Daoy (cell line): ENCODE data around the gene OGFOD3. TPM values are rescaled to one million over a fixed set of nuclear protein-coding genes. Genes with fewer than 3 reads are reported as not detected.

Experiments
- total RNA-seq: library from RNA; depleted of rRNA; stranded (reverse); fragments of >200 nt; shearing (Covaris generic); gene quantifications from 2 replicates; pipeline ENCODE4 v1.2.3, GENCODE V29; 2014; rRNA removed

The OGFOD3 gene
- total RNA-seq, 1 experiment from 2014 or later: 39.8 TPM

Other genes with a start within 250 kb of the OGFOD3 start
- gene CCDC57, start 205.7 kb downstream of the OGFOD3 start, total RNA-seq: 7.9 and 36.5 TPM in 2 replicates
- 26.7 and 57.7 TPM in 2 replicates for gene SLC16A3, start 189.5 kb downstream of the OGFOD3 start, total RNA-seq
- 16.5 and 25.1 TPM in 2 replicates for gene CSNK1D, start 144.9 kb downstream of the OGFOD3 start, total RNA-seq
- not detected in 2 replicates for gene CD7, start 101.0 kb downstream of the OGFOD3 start, total RNA-seq
- 0.51 and 0.65 TPM in 2 replicates for gene SECTM1, start 84.8 kb downstream of the OGFOD3 start, total RNA-seq
- gene TEX19, start 59.3 kb downstream of the OGFOD3 start, total RNA-seq: not detected in 2 replicates
- gene UTS2R, start 46.8 kb downstream of the OGFOD3 start, total RNA-seq: not detected in 2 replicates
- 4.9 and 9.4 TPM in 2 replicates for gene HEXD, start 239 bp downstream of the OGFOD3 start, total RNA-seq
- 26.3 and 59.3 TPM in 2 replicates for gene CYBC1, start 32.2 kb upstream of the OGFOD3 start, total RNA-seq
- gene NARF, start 40.2 kb upstream of the OGFOD3 start, total RNA-seq: 42.3 and 59.4 TPM in 2 replicates
- 18.2 and 23.1 TPM in 2 replicates for gene FOXK2, start 101.1 kb upstream of the OGFOD3 start, total RNA-seq
- 93.1 and 109 TPM in 2 replicates for gene WDR45B, start 229.9 kb upstream of the OGFOD3 start, total RNA-seq